ENCODE measurements around the gene LGR6. TPM values are rescaled to one million over a fixed set of nuclear protein-coding genes. Genes with fewer than 3 reads are reported as not detected.

Gene LGR6
- total and polyA plus RNA-seq, 8 donors = 0.75 to 1.8 (median 1.5) TPM

- no peak for TF ChIP-seq CTCF (IDR thresholded peaks at IDR 0.05)
- intact Hi-C loops (cut with DNase I) = no loop called here
- peaks cover 13 to 28% of the 10 kb centered on the region in 2 donors for H3K4me1 ChIP-seq
- no peak overlapping the region for H3K4me3 ChIP-seq
- H3K27ac ChIP-seq = no peak overlapping the region
- DNase-seq (no peak), ATAC-seq (no peak)
- no peaks in the 10 kb centered on the region for H3K27me3 ChIP-seq
- no peaks in the 10 kb centered on the region for H3K9me3 ChIP-seq
- peaks cover 0 to 31% of the 10 kb centered on the region in 2 donors for H3K36me3 ChIP-seq
Observed at GRCh38 chr1:202146279-202146678, 47.3 kb upstream of the LGR6 start.

- TF ChIP-seq CTCF (IDR thresholded peaks at IDR 0.05) = no peak
- H3K36me3 ChIP-seq = peaks cover 0 to 38% of the 10 kb centered on the region in 2 donors
- H3K4me1 ChIP-seq = peaks cover 13 to 21% of the 10 kb centered on the region in 2 donors
- no peak overlapping the region for H3K27ac ChIP-seq
- no peak for ATAC-seq
- H3K9me3 ChIP-seq = no peaks in the 10 kb centered on the region
- intact Hi-C loops (cut with DNase I) = no loop called here
- DNase-seq = peak in 1 of 4 donors; percentile 35
- H3K27me3 ChIP-seq = no peaks in the 10 kb centered on the region
- H3K4me3 ChIP-seq = no peak overlapping the region
Observed at GRCh38 chr1:202146993-202147392, 46.6 kb upstream of the LGR6 start.

- Histone ChIP-seq H3K27ac (no peak overlapping the region), H3K27me3 (no peaks in the 10 kb centered on the region), H3K9me3 (no peaks in the 10 kb centered on the region), H3K4me1 (peaks cover 5 to 8% of the 10 kb centered on the region in 2 donors), H3K36me3 (peaks cover 0 to 49% of the 10 kb centered on the region in 2 donors), H3K4me3 (no peak overlapping the region)
- no peak for TF ChIP-seq CTCF (IDR thresholded peaks at IDR 0.05)
- DNase-seq = peak in 1 of 4 donors; percentile 48
- ATAC-seq = no peak
- intact Hi-C loops (cut with DNase I) = no loop called here
Observed at GRCh38 chr1:202148391-202148790, 45.2 kb upstream of the LGR6 start.

GRCh38 chr1:202149566-202149965 is 44.0 kb upstream of the LGR6 start:
- no peak overlapping the region for H3K27ac ChIP-seq
- no peak for ATAC-seq
- TF ChIP-seq CTCF (IDR thresholded peaks at IDR 0.05) = no peak
- H3K4me1 ChIP-seq = peaks cover 6 to 20% of the 10 kb centered on the region in 2 donors
- no peak overlapping the region for H3K4me3 ChIP-seq
- no peak for DNase-seq
- H3K27me3 ChIP-seq = no peaks in the 10 kb centered on the region
- intact Hi-C loops (cut with DNase I) = no loop called here
- H3K36me3 ChIP-seq = peaks cover 0 to 53% of the 10 kb centered on the region in 2 donors
- H3K9me3 ChIP-seq = no peaks in the 10 kb centered on the region

GRCh38 chr1:202150187-202150586 is 43.4 kb upstream of the LGR6 start:
- Histone ChIP-seq H3K4me3 (no peak overlapping the region), H3K36me3 (peaks cover 0 to 53% of the 10 kb centered on the region in 2 donors), H3K9me3 (no peaks in the 10 kb centered on the region), H3K4me1 (peaks cover 12 to 22% of the 10 kb centered on the region in 2 donors), H3K27ac (no peak overlapping the region), H3K27me3 (no peaks in the 10 kb centered on the region)
- DNase-seq (peak in 1 of 4 donors; percentile 46), ATAC-seq (no peak)
- intact Hi-C loops (cut with DNase I) = no loop called here
- TF ChIP-seq CTCF (IDR thresholded peaks at IDR 0.05) = no peak
